Loucy (cell line): Measurements from ENCODE around the gene NUDCD2.
A peak's percentile ranks its signal among the peaks of the same experiment; 100 is the strongest.

Source experiments
- H2AFZ ChIP-seq: fragments of 200-600 bp; sonication (generic); 2 replicates; pipeline ENCODE4 v1.6.0; 2016; ENCODE audit warnings: antibody characterized with exemption, mild to moderate bottlenecking, low read length, moderate library complexity
- H3F3A ChIP-seq: fragments of 200-600 bp; 2 replicates; pipeline ENCODE4 v1.6.0; 2016; ENCODE audit warnings: antibody characterized with exemption, low read depth, mild to moderate bottlenecking
- H3K27me3 ChIP-seq: fragments of 200-600 bp; sonication (generic); 2 replicates; pipeline ENCODE4 v1.6.1; 2014; ENCODE audit warnings: low read length, mild to moderate bottlenecking; ENCODE audit not compliant: insufficient read depth, poor library complexity, severe bottlenecking
- H3K36me3 ChIP-seq: fragments of 200-600 bp; sonication (generic); 2 replicates; pipeline ENCODE4 v1.6.1; 2016; ENCODE audit warnings: low read length; ENCODE audit not compliant: insufficient read depth
- H3K4me1 ChIP-seq: fragments of 200-600 bp; sonication (generic); 2 replicates; pipeline ENCODE4 v1.5.1; 2014; ENCODE audit warnings: low read length, mild to moderate bottlenecking; ENCODE audit not compliant: insufficient read depth, poor library complexity, severe bottlenecking
- H3K4me2 ChIP-seq: fragments of 200-600 bp; sonication (generic); 2 replicates; pipeline ENCODE4 v1.6.0; 2014; ENCODE audit warnings: antibody characterized with exemption, low read length, low read depth, mild to moderate bottlenecking; ENCODE audit not compliant: poor library complexity, severe bottlenecking
- H3K4me3 ChIP-seq: fragments of 200-600 bp; sonication (generic); 2 replicates; pipeline ENCODE4 v1.5.1; 2014; ENCODE audit warnings: low read length, mild to moderate bottlenecking, mixed read lengths; ENCODE audit not compliant: poor library complexity, severe bottlenecking
- H3K79me2 ChIP-seq: fragments of 200-600 bp; sonication (generic); 2 replicates; pipeline ENCODE4 v1.6.1; 2014; ENCODE audit warnings: low read length; ENCODE audit not compliant: insufficient read depth
- H3K9ac ChIP-seq: fragments of 200-600 bp; sonication (generic); 2 replicates; pipeline ENCODE4 v1.6.0; 2014; ENCODE audit warnings: mild to moderate bottlenecking, low read depth, low read length, moderate library complexity; ENCODE audit not compliant: poor library complexity, severe bottlenecking
- H3K9me2 ChIP-seq: fragments of 200-600 bp; sonication (generic); replicated peaks from 2 replicates; pipeline ENCODE4 v1.6.1; 2016; ENCODE audit warnings: low read depth, low read length, mixed read lengths
- H3K9me3 ChIP-seq: fragments of 200-600 bp; sonication (generic); 2 replicates; pipeline ENCODE4 v1.6.1; 2014; ENCODE audit warnings: mild to moderate bottlenecking, antibody characterized with exemption, low read length, low read depth; ENCODE audit not compliant: insufficient read depth
- H4K20me1 ChIP-seq: fragments of 200-600 bp; sonication (generic); 2 replicates; pipeline ENCODE4 v1.6.0; 2014; ENCODE audit warnings: antibody characterized with exemption, low read length, mild to moderate bottlenecking; ENCODE audit not compliant: insufficient read depth, poor library complexity, severe bottlenecking
- CTCF ChIP-seq: fragments of 200-600 bp; sonication (generic); conservative IDR thresholded peaks from 2 replicates; pipeline ENCODE4 v1.5.1; 2014; ENCODE audit warnings: mild to moderate bottlenecking, antibody characterized with exemption, low read length
- EZH2phosphoT487 ChIP-seq: fragments of 200-600 bp; IDR thresholded peaks from 2 replicates; pipeline ENCODE4 v1.6.1; 2018; ENCODE audit warnings: antibody characterized with exemption, mild to moderate bottlenecking, moderate library complexity, borderline replicate concordance

NUDCD2 gene

DNA sequence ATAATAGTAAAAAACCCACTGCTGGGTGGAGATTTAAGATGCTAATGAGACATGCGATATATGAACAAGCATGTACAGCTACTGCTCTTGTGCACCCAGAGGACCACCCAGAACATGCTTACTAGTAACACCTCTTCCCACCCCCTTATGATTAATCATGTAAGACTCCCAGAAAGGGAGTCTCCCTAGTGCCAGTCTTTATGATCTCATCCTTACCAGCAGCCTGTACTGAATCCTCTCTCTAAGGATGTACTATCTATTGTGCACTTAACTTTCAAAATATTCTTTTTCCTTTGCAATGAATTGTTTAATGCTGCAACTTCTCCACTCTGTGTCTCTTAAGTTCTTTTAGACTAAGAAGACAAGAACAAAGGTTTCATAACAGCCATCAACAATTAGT, 36.4 kb upstream of the NUDCD2 start:
- Histone ChIP-seq H3K9ac (no peak overlapping the region), H3K36me3 (peaks cover 14% of the 10 kb centered on the region; the same call in 1 of the 2 replicates), H3K4me1 (no peaks in the 10 kb centered on the region), H3K4me3 (no peak overlapping the region), H3K4me2 (no peak overlapping the region), H2AFZ (no peak overlapping the region), H3F3A (no peaks in the 10 kb centered on the region), H3K27me3 (no peaks in the 10 kb centered on the region), H3K9me2 (no peaks in the 10 kb centered on the region), H4K20me1 (no peaks in the 10 kb centered on the region), H3K9me3 (no peaks in the 10 kb centered on the region), H3K79me2 (no peaks in the 10 kb centered on the region)
- no peak for TF ChIP-seq CTCF

DNA sequence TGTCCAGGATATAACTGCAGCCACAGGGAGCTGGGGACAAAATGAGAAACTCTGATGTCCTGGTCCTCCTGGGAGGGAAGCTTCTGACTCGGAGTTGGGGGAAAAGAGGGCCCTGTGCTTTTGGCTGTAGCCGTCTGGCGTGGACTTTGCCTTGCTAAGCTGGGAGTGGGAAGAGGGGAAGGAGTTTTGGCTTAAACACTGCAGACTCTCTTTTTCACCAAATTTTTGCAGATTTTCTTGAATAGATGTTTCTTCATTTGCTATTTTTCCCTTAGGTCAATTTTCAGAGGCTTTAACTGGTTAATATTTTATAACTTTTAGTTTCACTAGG, 29.8 kb upstream of the NUDCD2 start:
- H3K27me3 ChIP-seq, result no peaks in the 10 kb centered on the region
- H3K36me3 ChIP-seq, result peaks cover 21% of the 10 kb centered on the region; the same call in 1 of the 2 replicates
- H2AFZ ChIP-seq, result no peak overlapping the region
- no peaks in the 10 kb centered on the region for H3K79me2 ChIP-seq
- no peak overlapping the region for H3K4me2 ChIP-seq
- no peaks in the 10 kb centered on the region for H3K9me2 ChIP-seq
- no peaks in the 10 kb centered on the region for H3K9me3 ChIP-seq
- no peaks in the 10 kb centered on the region for H4K20me1 ChIP-seq
- TF ChIP-seq EZH2phosphoT487, result no peak
- TF ChIP-seq CTCF, result no peak
- no peaks in the 10 kb centered on the region for H3K4me1 ChIP-seq
- H3F3A ChIP-seq, result no peaks in the 10 kb centered on the region
- H3K4me3 ChIP-seq, result no peak overlapping the region
- no peak overlapping the region for H3K9ac ChIP-seq

GRCh38 chr5:163489055-163489744, 29.3 kb upstream of the NUDCD2 start:
- Histone ChIP-seq H3K9me3 (no peaks in the 10 kb centered on the region), H4K20me1 (no peaks in the 10 kb centered on the region), H3K36me3 (peaks cover 26% of the 10 kb centered on the region; the same call in 1 of the 2 replicates), H3K9ac (no peak overlapping the region), H3K4me2 (no peak overlapping the region), H3K4me1 (no peaks in the 10 kb centered on the region), H3K27me3 (no peaks in the 10 kb centered on the region), H2AFZ (no peak overlapping the region), H3F3A (no peaks in the 10 kb centered on the region), H3K79me2 (no peaks in the 10 kb centered on the region), H3K4me3 (no peak overlapping the region), H3K9me2 (no peaks in the 10 kb centered on the region)
- TF ChIP-seq EZH2phosphoT487 (no peak), CTCF (peak; percentile 23)
